Astrocyte (in vitro differentiated cells and primary cell): ENCODE data around the gene PLCG2.

ENCODE experiments used
- EZH2 ChIP-seq: IDR thresholded peaks from 2 replicates; pipeline ENCODE4 v1.6.1; 2012; ENCODE audit warnings: mild to moderate bottlenecking, low read length, inconsistent platforms; ENCODE audit not compliant: insufficient read depth
- TF ChIP-seq, protein P1 (sequence below): IDR thresholded peaks from 2 replicates; pipeline ENCODE4 v1.5.1; 2011; ENCODE audit warnings: low read depth, mild to moderate bottlenecking, inconsistent platforms, low read length, moderate library complexity; ENCODE audit not compliant: insufficient read depth

DNA sequence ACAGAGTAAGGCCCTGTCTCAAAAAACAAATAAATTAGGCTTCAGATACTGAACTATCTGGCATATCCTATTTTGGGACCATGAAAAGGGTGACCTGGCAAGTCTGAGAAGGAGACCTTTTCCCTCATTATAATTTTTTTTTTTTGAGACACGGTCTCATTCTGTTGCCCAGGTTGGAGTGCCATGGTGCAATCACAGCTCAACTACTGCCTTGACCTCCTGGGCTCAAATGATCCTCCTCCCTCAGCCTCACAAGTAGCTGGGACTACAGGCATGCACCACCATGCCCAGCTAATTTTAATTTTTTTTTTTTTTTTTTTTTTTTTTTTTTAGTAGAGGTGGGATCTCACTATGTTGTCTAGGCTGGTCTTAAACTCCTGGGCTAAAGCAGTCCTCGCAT, 37.3 kb downstream of the PLCG2 start:
- TF ChIP-seq, protein P1, sequence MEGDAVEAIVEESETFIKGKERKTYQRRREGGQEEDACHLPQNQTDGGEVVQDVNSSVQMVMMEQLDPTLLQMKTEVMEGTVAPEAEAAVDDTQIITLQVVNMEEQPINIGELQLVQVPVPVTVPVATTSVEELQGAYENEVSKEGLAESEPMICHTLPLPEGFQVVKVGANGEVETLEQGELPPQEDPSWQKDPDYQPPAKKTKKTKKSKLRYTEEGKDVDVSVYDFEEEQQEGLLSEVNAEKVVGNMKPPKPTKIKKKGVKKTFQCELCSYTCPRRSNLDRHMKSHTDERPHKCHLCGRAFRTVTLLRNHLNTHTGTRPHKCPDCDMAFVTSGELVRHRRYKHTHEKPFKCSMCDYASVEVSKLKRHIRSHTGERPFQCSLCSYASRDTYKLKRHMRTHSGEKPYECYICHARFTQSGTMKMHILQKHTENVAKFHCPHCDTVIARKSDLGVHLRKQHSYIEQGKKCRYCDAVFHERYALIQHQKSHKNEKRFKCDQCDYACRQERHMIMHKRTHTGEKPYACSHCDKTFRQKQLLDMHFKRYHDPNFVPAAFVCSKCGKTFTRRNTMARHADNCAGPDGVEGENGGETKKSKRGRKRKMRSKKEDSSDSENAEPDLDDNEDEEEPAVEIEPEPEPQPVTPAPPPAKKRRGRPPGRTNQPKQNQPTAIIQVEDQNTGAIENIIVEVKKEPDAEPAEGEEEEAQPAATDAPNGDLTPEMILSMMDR, result no peak
- no peak for TF ChIP-seq EZH2
